ENCODE results near the gene DYNC1H1.

The DYNC1H1 gene

DNA sequence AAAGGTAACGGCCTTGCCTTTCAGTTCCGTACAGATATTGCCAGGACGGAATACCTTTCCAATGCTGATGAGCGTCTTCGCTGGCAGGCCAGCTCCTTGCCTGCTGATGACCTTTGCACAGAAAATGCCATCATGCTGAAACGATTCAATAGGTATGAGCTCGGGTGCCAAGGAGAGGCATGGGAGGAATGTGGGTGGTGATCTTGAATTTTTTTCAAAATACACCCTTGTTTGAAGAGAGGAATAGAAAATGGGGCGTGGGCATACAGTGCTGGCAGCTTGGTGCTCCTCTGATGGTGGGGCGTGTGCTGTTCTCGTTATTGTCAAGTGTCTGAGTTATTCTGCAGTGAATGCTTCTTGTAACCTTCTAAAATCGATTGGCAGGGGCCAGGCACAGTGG is 69.9 kb downstream of the DYNC1H1 start:
- Histone ChIP-seq H3K9ac (ENCODE audit: insufficient read length) (no peak overlapping the region), H3K36me3 (ENCODE audit: insufficient read depth, low read length) (peaks cover 96% of the 10 kb centered on the region), H3K27ac (no peak overlapping the region), H3K9me3 (ENCODE audit: low read depth, low read length) (no peaks in the 10 kb centered on the region), H3K4me3 (no peak overlapping the region)
- no peak for DNase-seq (ENCODE audit: low read depth, low spot score)
- TF ChIP-seq POLR2AphosphoS5 (IDR thresholded peaks at IDR 0.05; ENCODE audit: borderline replicate concordance, low read depth, low read length) (no peak), FOXP2 (optimal IDR thresholded peaks at IDR 0.05; ENCODE audit: control extremely low read depth, extremely low read length, insufficient read depth) (no peak), EZH2 (IDR thresholded peaks at IDR 0.05) (no peak)

DNA sequence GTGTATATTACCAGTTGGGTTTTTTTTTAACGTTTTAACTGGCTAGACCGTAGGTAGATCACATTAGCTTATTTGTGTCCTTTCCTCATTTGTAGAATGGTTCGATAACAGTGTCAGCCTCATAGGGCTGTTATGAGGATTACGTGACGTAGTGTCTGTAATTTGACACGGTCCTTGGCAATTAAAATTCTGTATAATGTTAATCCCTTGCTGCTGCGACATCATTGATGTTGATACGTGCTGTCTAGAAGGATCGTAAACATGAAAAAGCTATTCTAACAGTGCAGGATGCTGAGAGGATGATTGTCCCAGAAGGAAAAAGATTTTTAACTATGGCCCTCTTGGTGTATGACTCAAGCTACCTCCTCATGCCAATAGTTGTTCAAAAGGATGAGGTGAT is 71.5 kb downstream of the DYNC1H1 start:
- Histone ChIP-seq H3K9me3 (ENCODE audit: low read depth, low read length) (no peaks in the 10 kb centered on the region), H3K9ac (ENCODE audit: insufficient read length) (no peak overlapping the region), H3K4me3 (no peak overlapping the region), H3K36me3 (ENCODE audit: insufficient read depth, low read length) (peaks cover 95% of the 10 kb centered on the region), H3K27ac (no peak overlapping the region)
- no peak for DNase-seq (ENCODE audit: low read depth, low spot score)
- TF ChIP-seq POLR2AphosphoS5 (IDR thresholded peaks at IDR 0.05; ENCODE audit: borderline replicate concordance, low read depth, low read length) (no peak), EZH2 (IDR thresholded peaks at IDR 0.05) (no peak), FOXP2 (optimal IDR thresholded peaks at IDR 0.05; ENCODE audit: control extremely low read depth, extremely low read length, insufficient read depth) (no peak)

DNA sequence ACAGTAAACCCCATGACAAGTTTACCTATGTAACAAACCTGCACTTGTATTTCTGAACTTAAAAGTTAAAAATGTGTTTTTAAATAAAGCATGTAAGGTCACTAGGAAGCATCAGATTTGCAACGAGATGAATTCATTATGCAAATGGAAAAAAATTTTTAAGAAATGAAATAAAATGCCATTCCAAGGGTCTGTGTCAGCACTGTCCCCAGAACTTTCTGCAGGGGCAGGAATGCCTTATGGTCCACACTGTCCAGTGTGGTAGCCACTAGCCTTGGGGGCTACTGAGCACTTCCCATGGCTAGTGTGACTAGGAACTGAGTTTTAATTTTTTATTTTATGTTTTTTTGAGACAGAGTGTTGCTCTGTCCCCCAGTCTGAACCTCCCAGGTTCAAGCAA is 73.3 kb downstream of the DYNC1H1 start:
- DNase-seq (ENCODE audit: low read depth, low spot score) = no peak
- Histone ChIP-seq H3K36me3 (ENCODE audit: insufficient read depth, low read length) (peaks cover 97% of the 10 kb centered on the region), H3K27ac (no peak overlapping the region), H3K9ac (ENCODE audit: insufficient read length) (no peak overlapping the region), H3K4me3 (no peak overlapping the region), H3K9me3 (ENCODE audit: low read depth, low read length) (no peaks in the 10 kb centered on the region)
- TF ChIP-seq POLR2AphosphoS5 (IDR thresholded peaks at IDR 0.05; ENCODE audit: borderline replicate concordance, low read depth, low read length) = no peak
- TF ChIP-seq EZH2 (IDR thresholded peaks at IDR 0.05) = no peak
- no peak for TF ChIP-seq FOXP2 (optimal IDR thresholded peaks at IDR 0.05; ENCODE audit: control extremely low read depth, extremely low read length, insufficient read depth)

DNA sequence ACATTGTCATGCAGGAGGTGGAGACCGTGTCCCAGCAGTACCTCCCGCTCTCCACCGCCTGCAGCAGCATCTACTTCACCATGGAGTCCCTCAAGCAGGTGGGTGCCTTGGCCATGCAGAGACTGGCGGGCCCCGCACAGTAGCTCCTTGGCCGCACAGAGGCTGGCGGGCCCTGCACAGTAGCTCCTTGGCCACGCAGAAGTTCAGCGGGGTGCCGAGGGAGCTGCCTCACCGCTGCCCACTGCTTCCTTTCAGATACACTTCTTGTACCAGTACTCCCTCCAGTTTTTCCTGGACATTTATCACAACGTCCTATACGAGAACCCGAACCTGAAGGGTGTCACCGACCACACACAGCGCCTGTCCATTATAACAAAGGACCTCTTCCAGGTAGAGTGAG is 74.8 kb downstream of the DYNC1H1 start:
- TF ChIP-seq POLR2AphosphoS5 (IDR thresholded peaks at IDR 0.05; ENCODE audit: borderline replicate concordance, low read depth, low read length) (no peak), FOXP2 (optimal IDR thresholded peaks at IDR 0.05; ENCODE audit: control extremely low read depth, extremely low read length, insufficient read depth) (no peak), EZH2 (IDR thresholded peaks at IDR 0.05) (no peak)

DNA sequence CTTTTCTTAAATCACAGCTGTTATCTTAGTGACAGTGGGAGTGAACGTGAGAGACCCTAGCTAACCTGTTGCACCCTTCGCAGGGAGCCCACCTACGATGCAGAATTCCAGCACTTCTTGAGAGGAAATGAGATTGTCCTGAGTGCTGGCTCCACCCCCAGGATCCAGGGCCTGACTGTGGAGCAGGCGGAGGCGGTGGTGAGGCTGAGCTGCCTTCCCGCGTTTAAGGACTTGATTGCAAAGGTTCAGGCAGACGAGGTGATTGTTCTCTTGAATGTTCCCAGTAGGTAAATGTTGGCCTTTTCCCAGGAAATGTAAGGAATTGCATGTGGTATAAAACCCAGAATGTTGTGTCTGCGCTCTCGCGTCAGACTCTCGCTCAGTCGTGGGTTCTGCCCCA is 75.8 kb downstream of the DYNC1H1 start:
- Histone ChIP-seq H3K27ac (no peak overlapping the region), H3K9me3 (ENCODE audit: low read depth, low read length) (no peaks in the 10 kb centered on the region), H3K36me3 (ENCODE audit: insufficient read depth, low read length) (peaks cover 97% of the 10 kb centered on the region), H3K9ac (ENCODE audit: insufficient read length) (no peak overlapping the region), H3K4me3 (no peak overlapping the region)
- DNase-seq (ENCODE audit: low read depth, low spot score) = no peak
- no peak for TF ChIP-seq POLR2AphosphoS5 (IDR thresholded peaks at IDR 0.05; ENCODE audit: borderline replicate concordance, low read depth, low read length)
- TF ChIP-seq FOXP2 (optimal IDR thresholded peaks at IDR 0.05; ENCODE audit: control extremely low read depth, extremely low read length, insufficient read depth) = no peak

More for the DNA sequence above, 74.8 kb downstream of the DYNC1H1 start:
- Histone ChIP-seq H3K9ac (ENCODE audit: insufficient read length) (no peak overlapping the region), H3K9me3 (ENCODE audit: low read depth, low read length) (no peaks in the 10 kb centered on the region), H3K27ac (no peak overlapping the region), H3K4me3 (no peak overlapping the region), H3K36me3 (ENCODE audit: insufficient read depth, low read length) (peaks cover 97% of the 10 kb centered on the region)
- no peak for DNase-seq (ENCODE audit: low read depth, low spot score)

DNA sequence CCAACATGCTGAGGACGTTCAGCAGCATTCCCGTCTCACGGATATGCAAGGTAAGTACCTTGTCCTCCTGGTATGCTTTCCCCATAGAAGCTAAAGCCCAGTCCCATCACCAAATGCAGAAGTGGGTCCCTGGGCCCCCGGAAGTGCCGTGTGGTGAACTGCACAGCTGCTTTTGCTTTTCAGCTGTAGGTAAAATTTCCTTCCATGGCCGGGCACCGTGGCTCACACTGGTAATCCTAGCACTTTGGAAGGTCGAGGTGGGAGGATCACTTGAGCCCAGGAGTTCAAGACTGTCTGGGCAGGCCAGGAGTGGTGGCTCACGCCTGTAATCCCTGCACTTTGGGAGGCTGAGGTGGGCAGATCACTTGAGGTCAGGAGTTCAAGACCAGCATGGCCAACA is 78.3 kb downstream of the DYNC1H1 start:
- H3K36me3 ChIP-seq (ENCODE audit: insufficient read depth, low read length) = peaks cover 91% of the 10 kb centered on the region
- DNase-seq (ENCODE audit: low read depth, low spot score) = no peak

DNA sequence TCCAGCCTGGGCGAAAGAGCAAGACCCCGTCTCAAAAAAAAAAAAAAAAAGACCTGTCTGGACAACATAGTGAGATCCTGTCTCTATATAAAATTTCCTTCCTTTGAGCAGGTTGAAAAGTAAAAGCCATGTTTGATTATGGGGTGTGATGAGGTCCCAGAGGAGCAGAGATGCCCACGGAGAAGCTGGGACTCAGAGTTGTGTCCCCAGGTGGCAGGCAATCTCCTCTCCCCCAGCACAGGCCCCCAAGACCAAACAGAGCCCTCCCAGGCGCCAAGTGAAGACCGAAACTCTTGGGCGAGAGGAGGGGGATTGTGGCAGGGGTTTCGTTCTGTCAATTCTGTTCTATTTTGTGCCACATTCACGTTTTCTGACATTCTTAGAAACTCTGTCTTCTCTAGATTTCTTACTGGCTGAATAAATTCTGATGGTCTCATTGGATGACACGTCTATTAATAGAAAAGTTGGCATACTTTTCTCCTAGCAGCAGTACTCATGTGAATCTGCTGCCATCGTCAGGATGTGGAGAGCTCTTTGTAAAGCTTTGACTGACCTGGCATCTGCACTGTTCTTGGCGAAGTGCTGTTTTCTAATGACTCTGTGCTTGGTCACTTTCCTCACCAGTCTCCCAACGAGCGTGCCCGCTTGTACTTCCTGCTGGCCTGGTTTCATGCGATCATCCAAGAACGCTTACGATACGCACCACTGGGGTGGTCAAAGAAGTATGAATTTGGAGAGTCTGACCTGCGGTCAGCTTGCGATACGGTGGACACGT is 79.1 kb downstream of the DYNC1H1 start:
- Histone ChIP-seq H3K36me3 (ENCODE audit: insufficient read depth, low read length) (peaks cover 91% of the 10 kb centered on the region), H3K9ac (ENCODE audit: insufficient read length) (no peak overlapping the region), H3K9me3 (ENCODE audit: low read depth, low read length) (no peaks in the 10 kb centered on the region), H3K27ac (no peak overlapping the region), H3K4me3 (no peak overlapping the region)
- no peak for DNase-seq (ENCODE audit: low read depth, low spot score)
- TF ChIP-seq EZH2 (IDR thresholded peaks at IDR 0.05) (no peak), FOXP2 (optimal IDR thresholded peaks at IDR 0.05; ENCODE audit: control extremely low read depth, extremely low read length, insufficient read depth) (no peak), POLR2AphosphoS5 (IDR thresholded peaks at IDR 0.05; ENCODE audit: borderline replicate concordance, low read depth, low read length) (no peak)

More for the DNA sequence above, 78.3 kb downstream of the DYNC1H1 start:
- Histone ChIP-seq H3K9ac (ENCODE audit: insufficient read length) (no peak overlapping the region), H3K27ac (no peak overlapping the region), H3K4me3 (no peak overlapping the region), H3K9me3 (ENCODE audit: low read depth, low read length) (no peaks in the 10 kb centered on the region)
- TF ChIP-seq FOXP2 (optimal IDR thresholded peaks at IDR 0.05; ENCODE audit: control extremely low read depth, extremely low read length, insufficient read depth) = no peak
- TF ChIP-seq EZH2 (IDR thresholded peaks at IDR 0.05) = no peak

DNA sequence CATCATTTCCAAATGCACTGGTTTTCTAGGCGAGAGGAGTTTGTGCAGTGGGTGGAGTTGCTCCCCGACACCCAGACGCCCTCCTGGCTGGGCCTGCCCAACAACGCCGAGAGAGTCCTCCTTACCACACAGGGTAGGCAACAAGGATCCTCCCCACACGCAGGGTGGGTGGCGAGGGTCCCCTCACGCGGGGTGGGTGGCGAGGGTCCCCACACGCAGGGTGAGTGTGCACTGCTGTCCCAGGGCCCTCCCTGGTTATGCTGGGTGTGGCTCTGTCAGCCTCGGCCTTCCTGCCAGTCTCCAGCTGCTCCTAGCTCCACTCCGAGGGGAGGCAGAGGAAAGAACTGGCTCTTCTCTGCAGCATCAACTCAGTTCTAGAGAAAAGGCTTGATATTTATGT is 80.2 kb downstream of the DYNC1H1 start:
- Histone ChIP-seq H3K9me3 (ENCODE audit: low read depth, low read length) (no peaks in the 10 kb centered on the region), H3K9ac (ENCODE audit: insufficient read length) (no peak overlapping the region), H3K27ac (no peak overlapping the region), H3K4me3 (no peak overlapping the region), H3K36me3 (ENCODE audit: insufficient read depth, low read length) (peaks cover 91% of the 10 kb centered on the region)
- TF ChIP-seq POLR2AphosphoS5 (IDR thresholded peaks at IDR 0.05; ENCODE audit: borderline replicate concordance, low read depth, low read length) (no peak), FOXP2 (optimal IDR thresholded peaks at IDR 0.05; ENCODE audit: control extremely low read depth, extremely low read length, insufficient read depth) (no peak), EZH2 (IDR thresholded peaks at IDR 0.05) (no peak)
- no peak for DNase-seq (ENCODE audit: low read depth, low spot score)

Data from SK-N-MC (cell line).